Mammary epithelial cell (primary cell): ENCODE results near the gene WARS2.

Source experiments
- EZH2 ChIP-seq: IDR thresholded peaks from 2 replicates; pipeline ENCODE4 v1.6.1; 2012; ENCODE audit warnings: low read length, inconsistent platforms, borderline replicate concordance
- TF ChIP-seq, protein P1 (sequence below), 2 donors: IDR thresholded peaks in 1 of 2; conservative IDR thresholded peaks in 1 of 2; 2 replicates each; pipeline ENCODE4 v1.5.1; 2011 to 2012; ENCODE audit warnings: inconsistent platforms in 2 of 2, low read length in 2 of 2, mild to moderate bottlenecking in 2 of 2, control low read depth in 1 of 2, low read depth in 1 of 2; ENCODE audit not compliant: insufficient read depth in 1 of 2; ENCODE audit errors: extremely low read depth in 1 of 2

DNA sequence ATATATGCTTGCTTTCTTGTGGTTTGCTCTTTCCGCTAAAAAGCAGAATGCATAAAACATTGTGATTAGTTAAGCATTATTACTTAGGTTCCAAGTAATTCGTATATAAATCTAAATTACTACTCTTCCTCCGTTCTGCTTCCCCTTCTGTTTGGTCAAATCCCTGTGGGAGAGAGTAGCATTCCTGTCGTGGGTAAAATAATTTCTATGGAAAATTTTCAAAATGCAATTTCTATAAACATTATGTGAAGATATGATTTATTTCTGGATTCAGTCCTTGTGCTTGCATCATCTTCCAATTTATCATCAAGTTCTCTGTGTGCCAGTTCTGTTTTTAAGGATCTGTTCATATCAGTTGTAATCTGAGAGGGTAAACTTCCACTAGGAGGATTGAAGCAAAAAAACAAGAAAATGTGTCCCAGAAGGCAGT lies 7.2 kb upstream of the WARS2 start:
- TF ChIP-seq, protein P1, sequence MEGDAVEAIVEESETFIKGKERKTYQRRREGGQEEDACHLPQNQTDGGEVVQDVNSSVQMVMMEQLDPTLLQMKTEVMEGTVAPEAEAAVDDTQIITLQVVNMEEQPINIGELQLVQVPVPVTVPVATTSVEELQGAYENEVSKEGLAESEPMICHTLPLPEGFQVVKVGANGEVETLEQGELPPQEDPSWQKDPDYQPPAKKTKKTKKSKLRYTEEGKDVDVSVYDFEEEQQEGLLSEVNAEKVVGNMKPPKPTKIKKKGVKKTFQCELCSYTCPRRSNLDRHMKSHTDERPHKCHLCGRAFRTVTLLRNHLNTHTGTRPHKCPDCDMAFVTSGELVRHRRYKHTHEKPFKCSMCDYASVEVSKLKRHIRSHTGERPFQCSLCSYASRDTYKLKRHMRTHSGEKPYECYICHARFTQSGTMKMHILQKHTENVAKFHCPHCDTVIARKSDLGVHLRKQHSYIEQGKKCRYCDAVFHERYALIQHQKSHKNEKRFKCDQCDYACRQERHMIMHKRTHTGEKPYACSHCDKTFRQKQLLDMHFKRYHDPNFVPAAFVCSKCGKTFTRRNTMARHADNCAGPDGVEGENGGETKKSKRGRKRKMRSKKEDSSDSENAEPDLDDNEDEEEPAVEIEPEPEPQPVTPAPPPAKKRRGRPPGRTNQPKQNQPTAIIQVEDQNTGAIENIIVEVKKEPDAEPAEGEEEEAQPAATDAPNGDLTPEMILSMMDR (conservative IDR thresholded peaks at IDR 0.05 in 1 of 2, IDR thresholded peaks at IDR 0.05 in 1 of 2; ENCODE audit: extremely low read depth in 1 of 2, insufficient read depth in 1 of 2, low read depth in 1 of 2, low read length in 2 of 2), result no peak
- no peak for TF ChIP-seq EZH2
